Keratinocyte (primary cell): ENCODE results near the gene TAP1. TPM values are rescaled to one million over a fixed set of nuclear protein-coding genes. Genes with fewer than 3 reads are reported as not detected.
A peak's percentile ranks its signal among the peaks of the same experiment; 100 is the strongest.

Source experiments
- DNase-seq: peaks from one replicate; pipeline ENCODE4 v3.0.0-alpha.2; 2011; ENCODE audit warnings: low read depth, missing footprints, low spot score
- FAIRE-seq: peaks from 2 replicates; lab custom pipeline; 2011; peaks lifted over from hg19 to GRCh38; lab: Jason Lieb, UNC
- H2AFZ ChIP-seq: 2 replicates; pipeline ENCODE4 v1.6.0; 2012; ENCODE audit warnings: low read length, control low read depth, inconsistent platforms; ENCODE audit not compliant: control insufficient read depth
- H3K27ac ChIP-seq: 2 replicates; pipeline ENCODE4 v1.5.1; 2011; ENCODE audit warnings: low read length; ENCODE audit not compliant: control insufficient read depth, insufficient read depth
- H3K27me3 ChIP-seq: 3 replicates; pipeline ENCODE4 v1.6.0; 2011; ENCODE audit warnings: low read length; ENCODE audit not compliant: control insufficient read depth, insufficient read depth; ENCODE audit errors: extremely low read depth
- H3K36me3 ChIP-seq, 2 experiments: 2 replicates in 1 of 2; 3 replicates in 1 of 2; pipeline ENCODE4 v1.5.1; 2011; ENCODE audit warnings: low read length in 2 of 2, mild to moderate bottlenecking in 1 of 2; ENCODE audit not compliant: control insufficient read depth in 2 of 2, insufficient read depth in 2 of 2; ENCODE audit errors: extremely low read depth in 1 of 2
- H3K4me1 ChIP-seq: 3 replicates; pipeline ENCODE4 v1.5.1; 2011; ENCODE audit warnings: low read length; ENCODE audit not compliant: control insufficient read depth, insufficient read depth; ENCODE audit errors: extremely low read depth
- H3K4me2 ChIP-seq: 3 replicates; pipeline ENCODE4 v1.6.0; 2011; ENCODE audit warnings: low read depth, low read length; ENCODE audit not compliant: control insufficient read depth, insufficient read depth; ENCODE audit errors: extremely low read depth
- H3K4me3 ChIP-seq, 3 experiments: fragments of 200-600 bp in 1 of 3; sonication (generic) in 1 of 3; 2 replicates in 2 of 3; 3 replicates in 1 of 3; pipeline ENCODE4 v1.5.1; 2011 to 2016; ENCODE audit warnings: low read length in 3 of 3, mild to moderate bottlenecking in 3 of 3, control low read depth in 2 of 3, inconsistent platforms in 1 of 3, low read depth in 1 of 3, mixed read lengths in 1 of 3, mixed run types in 1 of 3, moderate library complexity in 1 of 3; ENCODE audit not compliant: control insufficient read depth in 2 of 3, insufficient read depth in 2 of 3; ENCODE audit errors: extremely low read depth in 1 of 3
- H3K79me2 ChIP-seq: 2 replicates; pipeline ENCODE4 v1.6.0; 2012; ENCODE audit warnings: low read length; ENCODE audit not compliant: control insufficient read depth, insufficient read depth
- H3K9ac ChIP-seq: 3 replicates; pipeline ENCODE4 v1.6.0; 2011; ENCODE audit warnings: low read length; ENCODE audit not compliant: control insufficient read depth, insufficient read depth; ENCODE audit errors: extremely low read depth
- H3K9me1 ChIP-seq: 3 replicates; pipeline ENCODE4 v1.6.0; 2011; ENCODE audit warnings: low read length; ENCODE audit not compliant: control insufficient read depth, insufficient read depth; ENCODE audit errors: extremely low read depth
- H3K9me3 ChIP-seq: 2 replicates; pipeline ENCODE4 v1.5.1; 2012; ENCODE audit warnings: low read depth, low read length; ENCODE audit not compliant: control insufficient read depth
- H4K20me1 ChIP-seq: 3 replicates; pipeline ENCODE4 v1.6.0; 2011; ENCODE audit warnings: low read length; ENCODE audit not compliant: control insufficient read depth, insufficient read depth; ENCODE audit errors: extremely low read depth
- CTCF ChIP-seq, 3 experiments: IDR thresholded peaks in 1 of 3; conservative IDR thresholded peaks in 1 of 3; optimal IDR thresholded peaks in 1 of 3; 2 replicates in 2 of 3; 3 replicates in 1 of 3; pipeline versions ENCODE3 to v1.5.1; 2011; ENCODE audit warnings: low read length in 3 of 3, mild to moderate bottlenecking in 3 of 3, moderate library complexity in 2 of 3, control low read depth in 1 of 3, inconsistent platforms in 1 of 3; ENCODE audit not compliant: insufficient read depth in 2 of 3; ENCODE audit errors: extremely low read depth in 1 of 3
- EZH2 ChIP-seq: IDR thresholded peaks from one replicate; pipeline ENCODE4 v1.6.1; 2012; ENCODE audit warnings: inconsistent platforms, mild to moderate bottlenecking, low read length, moderate library complexity
- dilution Hi-C: fragments of 300-500 bp; cut with MboI; formaldehyde crosslinking; loops from one replicate; pipeline ENCODE4 v1.7.0; 2020; ENCODE audit warnings: low sequenced_read_pairs; ENCODE audit not compliant: extremely low pct_ligation_motif_present
- polyA plus RNA-seq, 5 experiments: library from polyadenylated mRNA; depleted of rRNA in 3 of 5; stranded (reverse) in 3 of 5; stranded (forward) in 1 of 5; unstranded in 1 of 5; fragments of >200 nt; gene quantifications; 1 replicate in 1 of 5; 2 replicates in 3 of 5; 3 replicates in 1 of 5; pipeline versions ENCODE4 v1.2.1 to v1.2.3, GENCODE V29; 2011 to 2012; ENCODE audit warnings: missing spikeins in 2 of 5, low read depth in 1 of 5, low replicate concordance in 1 of 5

The TAP1 gene
- polyA plus RNA-seq, 1 donor (not counting 4 experiments of a cell fraction or from before 2014, with no cell fraction given): 56.1 TPM

- H3K36me3 ChIP-seq: no peaks in the 10 kb centered on the region
- no peaks in the 10 kb centered on the region for H3K9me3 ChIP-seq
- H3K4me2 ChIP-seq: no peak overlapping the region
- no peak overlapping the region for H2AFZ ChIP-seq
- no peak overlapping the region for H3K4me3 ChIP-seq
- no peak overlapping the region for H3K9ac ChIP-seq
- FAIRE-seq (no peak), DNase-seq (no peak)
- H3K4me1 ChIP-seq: peaks cover 10% of the 10 kb centered on the region
- dilution Hi-C loops: no loop called here
- H3K27ac ChIP-seq: no peak overlapping the region
- H3K27me3 ChIP-seq: no peaks in the 10 kb centered on the region
- H3K79me2 ChIP-seq: no peaks in the 10 kb centered on the region
- no peak for TF ChIP-seq EZH2
- TF ChIP-seq CTCF (optimal IDR thresholded peaks at IDR 0.05 in 1 of 3, IDR thresholded peaks at IDR 0.05 in 1 of 3, conservative IDR thresholded peaks at IDR 0.05 in 1 of 3; ENCODE audit: extremely low read depth in 1 of 3, insufficient read depth in 2 of 3, low read length in 3 of 3): peak in 2 of 3 experiments; percentile 19 to 39
- no peaks in the 10 kb centered on the region for H3K9me1 ChIP-seq
- no peaks in the 10 kb centered on the region for H4K20me1 ChIP-seq
Measured at GRCh38 chr6:32885698-32886286, 32.3 kb upstream of the TAP1 start.

GRCh38 chr6:32883789-32884188, 30.3 kb upstream of the TAP1 start:
- Histone ChIP-seq H3K4me2 (no peak overlapping the region), H3K4me3 (no peak overlapping the region), H3K36me3 (no peaks in the 10 kb centered on the region), H3K9ac (no peak overlapping the region), H3K4me1 (peaks cover 10% of the 10 kb centered on the region), H3K79me2 (no peaks in the 10 kb centered on the region), H2AFZ (no peak overlapping the region), H3K9me3 (no peaks in the 10 kb centered on the region), H3K27ac (no peak overlapping the region), H4K20me1 (no peaks in the 10 kb centered on the region), H3K27me3 (no peaks in the 10 kb centered on the region), H3K9me1 (no peaks in the 10 kb centered on the region)
- FAIRE-seq (no peak), DNase-seq (no peak)
- dilution Hi-C loops: no loop called here
- no peak for TF ChIP-seq EZH2
- TF ChIP-seq CTCF (optimal IDR thresholded peaks at IDR 0.05 in 1 of 3, IDR thresholded peaks at IDR 0.05 in 1 of 3, conservative IDR thresholded peaks at IDR 0.05 in 1 of 3; ENCODE audit: extremely low read depth in 1 of 3, insufficient read depth in 2 of 3, low read length in 3 of 3): no peak
